DOHH2 (cell line): ENCODE data around the gene TMEM147.

Source experiments
- EZH2phosphoT487 ChIP-seq: fragments of 200-600 bp; sonication (generic); IDR thresholded peaks from 2 replicates; pipeline ENCODE4 v1.6.1; 2017; ENCODE audit warnings: borderline replicate concordance, mild to moderate bottlenecking, antibody characterized with exemption, low read length, moderate library complexity, mixed read lengths
- TF ChIP-seq, protein P1 (sequence below): fragments of 200-600 bp; sonication (generic); IDR thresholded peaks from one replicate; pipeline ENCODE4 v1.5.1; 2014; ENCODE audit warnings: antibody characterized with exemption, mild to moderate bottlenecking, low read depth, low read length; ENCODE audit not compliant: poor library complexity, severe bottlenecking

DNA sequence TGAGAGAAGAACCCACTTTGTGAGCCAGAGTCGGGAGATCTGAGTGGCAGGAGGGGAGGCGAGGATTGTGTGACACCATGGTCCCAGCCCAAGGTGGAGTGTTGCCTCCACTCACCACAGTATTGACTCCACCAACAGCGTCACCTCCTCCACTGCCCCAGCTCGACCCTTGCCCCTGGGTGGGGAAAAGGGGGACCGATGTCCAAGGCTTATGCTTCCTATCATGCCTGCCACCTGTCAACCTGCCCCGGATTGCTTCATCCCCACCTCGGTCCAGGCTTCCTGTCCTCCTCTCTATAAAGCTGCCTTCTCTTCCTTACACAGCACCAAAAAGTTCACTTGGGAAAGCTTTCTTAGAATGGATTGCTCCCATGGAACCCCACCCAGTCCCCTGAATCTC, 39.4 kb upstream of the TMEM147 start:
- TF ChIP-seq, protein P1, sequence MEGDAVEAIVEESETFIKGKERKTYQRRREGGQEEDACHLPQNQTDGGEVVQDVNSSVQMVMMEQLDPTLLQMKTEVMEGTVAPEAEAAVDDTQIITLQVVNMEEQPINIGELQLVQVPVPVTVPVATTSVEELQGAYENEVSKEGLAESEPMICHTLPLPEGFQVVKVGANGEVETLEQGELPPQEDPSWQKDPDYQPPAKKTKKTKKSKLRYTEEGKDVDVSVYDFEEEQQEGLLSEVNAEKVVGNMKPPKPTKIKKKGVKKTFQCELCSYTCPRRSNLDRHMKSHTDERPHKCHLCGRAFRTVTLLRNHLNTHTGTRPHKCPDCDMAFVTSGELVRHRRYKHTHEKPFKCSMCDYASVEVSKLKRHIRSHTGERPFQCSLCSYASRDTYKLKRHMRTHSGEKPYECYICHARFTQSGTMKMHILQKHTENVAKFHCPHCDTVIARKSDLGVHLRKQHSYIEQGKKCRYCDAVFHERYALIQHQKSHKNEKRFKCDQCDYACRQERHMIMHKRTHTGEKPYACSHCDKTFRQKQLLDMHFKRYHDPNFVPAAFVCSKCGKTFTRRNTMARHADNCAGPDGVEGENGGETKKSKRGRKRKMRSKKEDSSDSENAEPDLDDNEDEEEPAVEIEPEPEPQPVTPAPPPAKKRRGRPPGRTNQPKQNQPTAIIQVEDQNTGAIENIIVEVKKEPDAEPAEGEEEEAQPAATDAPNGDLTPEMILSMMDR: no peak
- no peak for TF ChIP-seq EZH2phosphoT487
